KOPT-K1 (cell line): ENCODE measurements around the gene FAM184B.

Source experiments
- H3K27ac ChIP-seq: fragments of 200-600 bp; sonication (generic); 2 replicates; pipeline ENCODE4 v1.5.1; 2016; ENCODE audit warnings: antibody characterized with exemption, mild to moderate bottlenecking, low read depth, low read length; ENCODE audit not compliant: poor library complexity, severe bottlenecking
- H3K36me3 ChIP-seq: fragments of 200-600 bp; sonication (generic); 2 replicates; pipeline ENCODE4 v1.5.1; 2017; ENCODE audit warnings: antibody characterized with exemption, mild to moderate bottlenecking, low read length, moderate library complexity; ENCODE audit not compliant: insufficient read depth
- H3K9me3 ChIP-seq: fragments of 200-600 bp; sonication (generic); 2 replicates; pipeline ENCODE4 v1.5.1; 2017; ENCODE audit warnings: antibody characterized with exemption, low read length, mild to moderate bottlenecking; ENCODE audit not compliant: insufficient read depth, poor library complexity, severe bottlenecking

Gene FAM184B

DNA sequence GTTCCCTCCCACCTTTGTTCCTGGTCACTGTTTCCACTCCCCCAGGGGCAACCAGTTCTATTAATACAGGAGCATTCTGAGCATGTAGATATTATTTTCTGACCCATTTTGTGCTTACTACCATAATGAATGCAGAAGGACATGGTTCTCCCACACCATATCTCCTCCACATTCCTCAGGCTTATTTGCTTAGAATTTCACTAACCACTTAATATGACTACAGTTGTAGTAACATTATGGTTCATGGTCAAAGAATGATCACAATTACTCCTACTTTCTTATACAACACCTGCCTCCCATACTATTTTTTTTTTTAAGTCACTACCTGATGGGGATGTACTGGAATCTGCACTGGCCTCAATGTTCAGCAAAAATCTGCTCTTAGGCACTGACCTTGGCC lies 7.5 kb upstream of the FAM184B start:
- Histone ChIP-seq H3K9me3 (no peaks in the 10 kb centered on the region), H3K27ac (no peak overlapping the region), H3K36me3 (peaks cover 42% of the 10 kb centered on the region)

DNA sequence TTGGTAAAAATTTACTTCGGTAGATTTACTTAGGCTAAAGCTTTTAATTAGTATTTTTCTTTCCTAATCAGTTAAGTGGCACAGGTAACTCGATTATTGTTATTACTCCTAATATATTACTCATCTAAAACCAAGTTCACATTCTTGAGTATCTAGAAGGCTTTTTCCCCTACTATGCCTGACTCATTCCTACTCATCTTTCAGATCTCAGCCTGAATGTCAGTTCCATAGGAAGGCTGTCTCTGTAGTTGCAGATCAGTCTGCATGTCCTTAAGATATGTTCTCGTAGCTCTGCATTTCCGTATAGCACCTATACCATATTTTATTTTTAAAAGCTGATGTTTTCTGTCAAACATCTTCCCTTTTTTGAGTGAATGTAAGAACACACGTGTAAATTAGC lies 5.9 kb upstream of the FAM184B start:
- Histone ChIP-seq H3K9me3 (no peaks in the 10 kb centered on the region), H3K36me3 (peaks cover 31% of the 10 kb centered on the region), H3K27ac (no peak overlapping the region)

DNA sequence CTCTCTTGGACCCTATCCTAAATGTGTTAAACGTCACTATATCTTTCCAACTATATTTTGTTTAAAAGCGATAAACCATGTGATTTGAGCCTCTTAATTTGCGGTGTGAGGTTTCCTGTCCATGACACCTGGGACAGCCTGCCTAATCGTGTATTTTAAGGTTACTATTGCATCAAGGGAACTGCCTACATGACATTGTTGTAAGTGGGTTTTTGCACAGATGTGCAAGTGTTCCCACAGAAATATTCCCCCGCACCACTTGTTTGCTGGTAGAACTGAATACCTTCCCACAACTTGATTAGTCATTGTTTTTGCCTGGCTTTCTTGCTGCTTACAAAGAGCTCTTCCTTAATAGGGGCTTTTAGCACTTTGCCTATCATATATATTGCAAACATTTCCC lies 5.1 kb upstream of the FAM184B start:
- H3K9me3 ChIP-seq: no peaks in the 10 kb centered on the region
- H3K27ac ChIP-seq: no peak overlapping the region
- H3K36me3 ChIP-seq: peaks cover 24% of the 10 kb centered on the region

DNA sequence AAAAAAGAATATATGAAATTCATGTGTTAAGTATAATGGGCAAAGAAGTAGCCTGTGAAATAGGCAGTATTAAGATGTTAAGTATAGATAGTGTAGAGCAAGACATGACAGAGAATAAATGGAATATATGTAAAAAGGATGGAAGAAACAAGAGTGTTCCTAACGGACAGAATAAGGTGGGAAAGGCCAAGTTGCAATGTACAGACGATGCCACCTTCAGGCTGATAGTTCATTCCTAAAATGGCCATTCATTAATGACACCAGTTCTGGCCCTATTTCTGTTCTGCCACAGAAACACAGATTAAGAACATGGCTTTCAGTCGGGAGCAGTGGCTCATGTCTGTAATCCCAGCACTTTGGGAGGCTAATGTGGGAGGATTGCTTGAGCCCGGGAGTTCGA lies 4.4 kb upstream of the FAM184B start:
- H3K9me3 ChIP-seq: no peaks in the 10 kb centered on the region
- H3K27ac ChIP-seq: no peak overlapping the region
- peaks cover 21% of the 10 kb centered on the region; the same call in 1 of the 2 replicates for H3K36me3 ChIP-seq

DNA sequence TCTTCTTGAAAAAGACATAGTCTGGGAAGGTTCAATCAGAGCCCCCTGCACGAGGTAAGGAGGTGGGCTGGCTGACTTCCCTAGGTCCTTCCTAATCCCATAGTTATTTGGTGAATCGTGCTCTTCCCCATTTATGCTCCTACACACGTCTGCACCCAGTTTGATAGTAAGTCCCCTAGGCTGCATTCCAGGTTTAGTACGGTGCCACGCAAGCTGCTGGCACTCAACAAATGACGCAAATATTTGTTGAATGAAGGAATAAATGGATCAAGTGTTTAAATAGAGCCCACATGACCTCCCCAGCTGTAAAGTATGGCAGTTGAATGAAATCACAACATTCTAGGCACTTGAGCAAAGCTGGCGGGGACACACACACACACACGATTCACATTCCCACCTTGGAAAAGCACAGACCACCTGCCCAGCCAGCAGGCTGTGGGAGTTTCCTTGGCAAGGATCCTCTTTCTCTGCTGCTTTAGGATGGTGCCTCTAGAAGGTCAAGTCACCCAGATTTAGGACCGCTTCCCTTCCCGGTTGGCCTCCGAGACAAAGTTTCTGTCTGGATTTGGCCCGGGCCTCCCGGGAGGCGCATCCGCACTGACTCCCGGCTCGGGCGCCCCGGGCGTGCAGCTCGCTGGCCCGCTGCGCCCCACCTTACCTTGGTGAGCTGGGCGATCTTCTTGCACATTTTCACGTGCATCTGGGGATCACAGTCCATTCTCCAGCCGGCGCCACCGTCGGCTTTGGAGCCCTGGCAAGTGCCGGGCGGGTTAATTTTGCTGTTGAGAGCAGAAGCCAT lies 721 bp downstream of the FAM184B start:
- no peak overlapping the region for H3K27ac ChIP-seq
- H3K36me3 ChIP-seq: no peaks in the 10 kb centered on the region
- no peaks in the 10 kb centered on the region for H3K9me3 ChIP-seq

DNA sequence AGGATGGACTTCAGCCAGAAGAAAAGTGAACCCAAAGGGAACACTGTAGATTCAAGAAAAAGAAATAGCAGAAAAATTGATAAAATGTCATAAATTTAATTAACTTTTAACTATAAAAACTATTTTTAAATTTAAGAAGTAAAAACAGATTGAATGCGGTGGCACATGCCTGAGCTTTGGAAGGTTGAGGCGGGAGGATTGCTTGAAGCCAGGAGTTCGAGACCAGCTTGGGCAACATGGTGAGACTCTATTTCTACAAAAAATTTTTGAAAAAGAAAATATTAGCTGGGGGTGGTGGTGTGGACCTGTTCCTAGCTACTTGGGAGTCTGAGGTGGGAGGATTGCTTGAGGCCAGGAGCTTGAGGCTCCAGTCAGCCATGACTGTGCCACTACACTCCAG lies 3.0 kb downstream of the FAM184B start:
- H3K9me3 ChIP-seq: no peaks in the 10 kb centered on the region
- H3K27ac ChIP-seq: no peak overlapping the region
- no peaks in the 10 kb centered on the region for H3K36me3 ChIP-seq

DNA sequence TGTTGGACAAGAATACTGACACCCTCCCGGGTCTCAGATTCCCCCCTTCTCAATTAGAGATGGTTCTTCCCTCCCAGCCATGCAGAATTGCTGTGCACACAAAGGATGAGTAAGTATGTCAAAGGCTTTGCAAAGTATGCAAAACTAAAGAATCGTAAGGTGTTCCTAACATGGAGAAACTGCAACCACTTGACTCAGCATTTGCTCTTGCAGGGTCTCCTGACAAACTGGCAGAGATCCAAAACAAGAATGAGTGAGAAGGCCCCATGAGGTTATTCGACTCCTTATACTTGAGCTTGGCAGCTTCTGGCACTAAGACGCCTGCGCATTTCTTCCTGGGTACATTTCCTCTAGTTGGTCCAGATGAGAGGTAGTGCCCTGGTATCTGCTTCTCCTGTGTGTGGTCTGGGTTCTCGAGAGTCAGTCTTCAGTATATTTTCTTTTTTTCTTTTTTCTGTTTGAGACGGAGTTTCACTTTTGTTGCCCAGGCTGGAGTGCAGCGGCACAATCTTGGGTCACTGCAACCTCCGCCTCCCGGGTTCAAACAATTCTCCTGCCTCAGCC lies 8.2 kb downstream of the FAM184B start:
- no peaks in the 10 kb centered on the region for H3K36me3 ChIP-seq
- no peak overlapping the region for H3K27ac ChIP-seq
- H3K9me3 ChIP-seq: no peaks in the 10 kb centered on the region

DNA sequence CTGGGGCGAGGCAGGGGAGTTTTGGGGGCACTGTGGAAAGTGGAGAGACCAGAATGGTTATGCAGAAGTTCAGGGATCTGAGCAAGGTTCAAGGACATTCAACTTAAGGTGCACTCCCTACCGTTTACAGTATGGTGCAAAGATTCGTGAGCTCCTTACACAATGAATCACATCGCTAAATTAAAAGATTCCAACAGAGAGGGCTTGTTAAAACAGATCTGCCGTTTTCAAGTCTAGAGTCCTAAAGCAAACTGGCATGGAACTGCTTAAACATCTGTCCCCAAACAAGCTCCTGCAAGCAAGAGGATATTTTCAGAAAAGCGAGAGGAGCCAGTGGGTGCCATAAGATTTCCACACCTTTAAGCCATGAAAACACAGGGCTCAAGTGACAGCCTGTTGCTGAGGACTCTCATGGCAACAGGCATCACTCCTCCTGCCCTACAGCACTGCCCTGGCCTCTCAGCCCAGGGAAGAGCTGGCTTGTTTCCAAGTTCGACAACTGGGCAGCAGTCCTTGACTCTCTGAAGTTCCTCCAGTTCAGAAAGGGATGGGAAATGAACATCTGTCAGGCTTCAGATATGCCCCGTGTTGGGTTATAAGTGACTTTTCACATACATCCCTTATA lies 10.0 kb downstream of the FAM184B start:
- Histone ChIP-seq H3K27ac (no peak overlapping the region), H3K36me3 (no peaks in the 10 kb centered on the region), H3K9me3 (no peaks in the 10 kb centered on the region)

DNA sequence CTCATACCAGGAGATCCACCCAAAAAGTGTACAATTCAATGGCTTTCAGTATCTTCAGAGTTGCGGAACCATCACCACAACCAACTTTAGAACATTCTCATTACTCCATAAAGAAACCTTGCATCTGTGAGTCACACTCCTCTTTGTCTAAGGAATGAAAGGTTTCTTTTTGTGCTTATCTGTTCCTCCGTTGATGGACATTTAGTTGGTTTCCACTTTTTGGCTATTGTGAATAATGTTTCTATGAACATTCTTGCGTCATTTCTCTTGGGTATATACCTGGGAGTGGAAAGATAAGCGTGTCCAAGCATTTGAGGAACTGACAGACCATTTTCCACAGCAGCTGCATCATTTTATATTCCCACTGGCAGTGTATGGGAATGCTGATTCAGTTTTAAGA lies 10.6 kb downstream of the FAM184B start:
- no peaks in the 10 kb centered on the region for H3K9me3 ChIP-seq
- no peak overlapping the region for H3K27ac ChIP-seq
- no peaks in the 10 kb centered on the region for H3K36me3 ChIP-seq

DNA sequence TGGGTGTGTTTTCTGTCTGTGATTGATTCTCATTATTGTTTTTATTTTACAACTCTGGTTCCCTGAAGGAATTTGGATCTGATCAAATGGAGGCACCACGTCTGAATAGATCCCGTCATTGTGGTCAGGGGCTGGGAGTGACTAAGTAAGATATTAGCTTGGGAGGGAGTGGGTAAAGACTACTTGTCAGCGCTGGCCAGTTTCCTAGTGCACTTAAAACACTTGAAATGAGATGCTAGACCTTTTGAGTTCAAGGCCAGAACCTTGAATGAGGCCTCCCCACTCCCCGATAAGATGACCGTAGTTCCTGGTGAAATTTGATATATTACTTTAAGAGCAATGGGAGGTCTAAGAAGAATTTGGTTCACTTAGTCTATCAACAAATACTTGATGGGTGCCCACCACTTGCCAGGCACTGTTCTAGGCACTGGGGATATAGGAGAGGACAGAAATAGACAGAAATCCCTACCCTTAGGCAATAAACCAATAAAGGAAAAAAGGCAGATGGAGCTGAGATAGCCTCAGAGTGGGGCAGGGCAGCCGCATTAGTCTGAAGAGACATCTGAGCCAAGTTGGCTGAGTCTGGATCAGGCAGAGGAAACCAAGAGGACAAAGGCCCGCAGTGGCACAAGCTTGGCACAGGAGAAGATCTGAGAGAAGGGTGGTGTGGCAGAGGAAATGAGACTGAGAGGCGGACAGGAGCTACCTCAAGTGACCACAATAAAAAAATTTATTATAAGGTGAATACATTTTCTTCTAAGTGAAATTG lies 11.8 kb downstream of the FAM184B start:
- no peak overlapping the region for H3K27ac ChIP-seq

DNA sequence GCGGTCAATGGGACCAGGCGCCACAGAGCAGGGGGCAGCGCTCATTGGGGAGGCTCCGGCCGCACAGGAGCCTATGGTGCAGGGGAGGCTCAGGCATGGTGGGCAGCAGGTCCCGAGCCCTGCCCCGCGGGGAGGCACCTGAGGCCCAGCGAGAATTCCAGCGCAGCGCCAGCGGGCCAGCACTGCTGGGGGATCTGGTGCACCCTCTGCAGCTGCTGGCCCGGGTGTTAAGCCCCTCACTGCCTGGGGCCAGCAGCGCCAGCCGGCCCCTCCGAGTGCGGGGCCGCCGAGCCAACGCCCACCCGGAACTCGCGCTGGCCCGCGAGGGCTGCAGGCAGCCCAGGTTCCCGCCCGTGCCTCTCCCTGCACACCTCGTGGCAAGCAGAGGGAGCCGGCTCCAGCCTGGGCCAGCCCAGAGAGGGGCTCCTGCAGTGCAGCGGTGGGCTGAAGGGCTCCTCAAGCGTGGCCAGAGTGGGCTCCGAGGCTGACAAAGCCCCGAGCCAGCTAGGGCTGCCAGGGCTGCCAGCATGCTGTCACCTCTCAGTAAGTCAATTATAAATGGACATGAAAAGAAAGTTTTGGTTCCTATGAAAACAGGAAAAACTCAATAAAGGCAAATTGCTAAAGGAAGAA lies 14.5 kb downstream of the FAM184B start:
- Histone ChIP-seq H3K27ac (no peak overlapping the region), H3K36me3 (no peaks in the 10 kb centered on the region), H3K9me3 (no peaks in the 10 kb centered on the region)

More for the DNA sequence above, 11.8 kb downstream of the FAM184B start:
- Histone ChIP-seq H3K36me3 (no peaks in the 10 kb centered on the region), H3K9me3 (no peaks in the 10 kb centered on the region)

DNA sequence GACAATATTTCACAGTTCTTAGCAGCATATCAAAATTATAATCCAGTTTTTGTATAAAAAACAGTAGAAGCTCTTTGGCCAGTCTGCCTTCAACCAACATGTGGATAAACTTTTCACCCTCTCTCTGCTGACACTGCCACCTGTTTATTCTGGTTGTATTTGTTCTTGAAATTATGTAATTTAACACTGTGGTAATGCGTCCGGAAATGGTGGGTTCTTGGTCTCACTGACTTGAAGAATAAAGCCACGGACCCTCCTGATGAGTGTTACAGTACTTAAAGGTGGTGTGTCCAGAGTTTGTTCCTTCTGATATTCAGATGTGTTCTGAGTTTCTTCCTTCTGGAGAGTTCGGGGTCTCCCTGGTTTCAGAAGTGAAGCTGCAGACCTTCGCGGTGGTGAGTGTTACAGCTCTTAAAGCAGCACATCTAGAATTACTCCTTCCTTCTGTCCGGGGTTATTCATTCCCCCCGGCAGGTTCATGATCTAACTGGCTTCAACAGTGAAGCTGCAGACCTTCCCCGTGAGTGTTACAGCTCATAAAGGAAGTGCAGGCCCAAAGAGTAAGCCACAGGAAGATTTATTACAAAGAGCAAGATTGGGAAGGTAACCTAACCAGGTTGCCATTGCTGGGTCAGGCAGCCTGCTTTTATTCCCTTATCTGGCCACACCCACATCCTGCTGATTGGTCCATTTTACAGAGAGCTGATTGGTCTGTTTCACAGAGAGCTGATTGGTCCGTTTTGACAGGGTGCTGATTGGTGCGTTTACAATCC lies 15.7 kb downstream of the FAM184B start:
- Histone ChIP-seq H3K36me3 (no peaks in the 10 kb centered on the region), H3K27ac (no peak overlapping the region), H3K9me3 (no peaks in the 10 kb centered on the region)

DNA sequence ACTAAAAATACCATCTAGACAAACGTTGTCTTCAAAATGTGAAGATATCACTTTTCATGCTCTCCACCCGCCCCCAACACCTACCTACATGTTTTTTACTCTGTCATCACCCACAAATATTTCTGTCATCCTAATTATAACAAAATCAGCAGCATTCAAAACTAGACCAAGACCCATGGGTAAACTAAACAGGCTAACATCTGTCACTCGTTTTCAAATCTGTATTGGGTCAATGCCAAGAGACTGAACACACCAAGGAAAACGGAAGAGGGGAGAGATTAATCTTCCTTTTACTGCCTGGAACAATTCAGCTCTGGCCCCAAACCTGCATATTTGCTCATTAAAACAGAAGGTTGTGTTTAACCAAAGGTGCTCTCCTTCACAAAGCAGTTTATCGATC lies 17.5 kb downstream of the FAM184B start:
- Histone ChIP-seq H3K9me3 (no peaks in the 10 kb centered on the region), H3K36me3 (no peaks in the 10 kb centered on the region), H3K27ac (no peak overlapping the region)

DNA sequence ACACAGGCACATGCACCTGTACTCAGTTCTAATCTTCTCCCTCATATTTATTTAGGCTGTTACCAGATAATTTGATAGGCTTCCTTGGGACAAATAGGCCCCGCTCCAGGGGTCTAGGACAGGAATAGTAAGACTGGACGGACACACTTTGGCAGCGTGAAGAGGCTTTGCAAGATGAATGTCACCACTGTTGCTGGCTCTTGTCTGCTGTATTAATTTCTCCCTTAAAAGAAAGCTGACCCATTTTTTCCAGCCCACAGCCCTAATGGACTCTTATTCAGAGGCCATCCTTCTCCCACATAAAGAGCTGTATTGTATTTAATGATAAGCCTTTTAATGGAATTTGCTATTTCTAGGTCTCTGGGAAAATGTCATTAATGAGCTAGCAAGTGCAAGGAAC lies 18.0 kb downstream of the FAM184B start:
- H3K9me3 ChIP-seq: no peaks in the 10 kb centered on the region
- no peak overlapping the region for H3K27ac ChIP-seq
- H3K36me3 ChIP-seq: no peaks in the 10 kb centered on the region
